SK-N-MC (cell line): ENCODE results near the gene SPINK7.
"Not testable (repeated sequence)": the region's sequence is repeated elsewhere in the genome, so short reads cannot be mapped to it uniquely, and the experiment has no call there.

Experiments used
- EZH2 ChIP-seq: fragments of 200-600 bp; sonication (generic); IDR thresholded peaks from one replicate; pipeline ENCODE4 v1.6.1; 2017; ENCODE audit warnings: antibody characterized with exemption
- FOXP2 ChIP-seq: optimal IDR thresholded peaks from 2 replicates; pipeline ENCODE3; 2011; ENCODE audit warnings: mild to moderate bottlenecking, moderate library complexity; ENCODE audit not compliant: insufficient read depth; ENCODE audit errors: extremely low read length, control extremely low read depth
- POLR2AphosphoS5 ChIP-seq: IDR thresholded peaks from 2 replicates; pipeline ENCODE4 v1.6.1; 2012; ENCODE audit warnings: mild to moderate bottlenecking, low read depth, low read length, borderline replicate concordance

- TF ChIP-seq EZH2, POLR2AphosphoS5, FOXP2: not testable (repeated sequence)
Measured at GRCh38 chr5:148280893-148281292, 31.3 kb upstream of the SPINK7 start.
